Measurements from ENCODE around the gene PSMF1.

The PSMF1 gene

DNA sequence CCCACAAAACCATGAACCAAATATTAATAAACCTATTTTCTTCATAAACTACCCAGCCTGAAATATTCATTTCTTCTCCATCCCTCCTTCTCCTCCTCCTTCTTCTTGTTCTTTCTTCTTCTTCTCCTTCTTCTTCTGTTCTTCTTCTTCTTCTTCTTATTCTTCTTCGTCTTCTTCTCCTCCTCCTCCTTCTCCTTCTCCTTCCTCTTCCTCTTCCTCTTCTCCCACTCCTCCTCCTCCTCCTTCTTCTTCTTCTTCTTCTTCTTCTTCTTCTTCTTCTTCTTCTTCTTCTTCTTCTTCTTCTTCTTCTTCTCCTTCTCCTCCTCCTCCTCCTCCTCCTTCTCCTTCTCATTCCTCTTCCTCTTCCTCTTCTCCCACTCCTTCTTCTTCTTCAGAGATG, 71.4 kb downstream of the PSMF1 start:
- no peak for TF ChIP-seq TAF1 (IDR thresholded peaks at IDR 0.05; ENCODE audit: borderline replicate concordance, insufficient read depth, low read length)
- no peak for TF ChIP-seq FOXP2 (optimal IDR thresholded peaks at IDR 0.05; ENCODE audit: borderline replicate concordance, extremely low read depth, extremely low read length, insufficient read depth)
- TF ChIP-seq SIN3A (IDR thresholded peaks at IDR 0.05; ENCODE audit: borderline replicate concordance, insufficient read depth, low read length) = no peak
- no peak for TF ChIP-seq POLR2AphosphoS5 (IDR thresholded peaks at IDR 0.05; ENCODE audit: low read depth, low read length)
- TF ChIP-seq, protein P1, sequence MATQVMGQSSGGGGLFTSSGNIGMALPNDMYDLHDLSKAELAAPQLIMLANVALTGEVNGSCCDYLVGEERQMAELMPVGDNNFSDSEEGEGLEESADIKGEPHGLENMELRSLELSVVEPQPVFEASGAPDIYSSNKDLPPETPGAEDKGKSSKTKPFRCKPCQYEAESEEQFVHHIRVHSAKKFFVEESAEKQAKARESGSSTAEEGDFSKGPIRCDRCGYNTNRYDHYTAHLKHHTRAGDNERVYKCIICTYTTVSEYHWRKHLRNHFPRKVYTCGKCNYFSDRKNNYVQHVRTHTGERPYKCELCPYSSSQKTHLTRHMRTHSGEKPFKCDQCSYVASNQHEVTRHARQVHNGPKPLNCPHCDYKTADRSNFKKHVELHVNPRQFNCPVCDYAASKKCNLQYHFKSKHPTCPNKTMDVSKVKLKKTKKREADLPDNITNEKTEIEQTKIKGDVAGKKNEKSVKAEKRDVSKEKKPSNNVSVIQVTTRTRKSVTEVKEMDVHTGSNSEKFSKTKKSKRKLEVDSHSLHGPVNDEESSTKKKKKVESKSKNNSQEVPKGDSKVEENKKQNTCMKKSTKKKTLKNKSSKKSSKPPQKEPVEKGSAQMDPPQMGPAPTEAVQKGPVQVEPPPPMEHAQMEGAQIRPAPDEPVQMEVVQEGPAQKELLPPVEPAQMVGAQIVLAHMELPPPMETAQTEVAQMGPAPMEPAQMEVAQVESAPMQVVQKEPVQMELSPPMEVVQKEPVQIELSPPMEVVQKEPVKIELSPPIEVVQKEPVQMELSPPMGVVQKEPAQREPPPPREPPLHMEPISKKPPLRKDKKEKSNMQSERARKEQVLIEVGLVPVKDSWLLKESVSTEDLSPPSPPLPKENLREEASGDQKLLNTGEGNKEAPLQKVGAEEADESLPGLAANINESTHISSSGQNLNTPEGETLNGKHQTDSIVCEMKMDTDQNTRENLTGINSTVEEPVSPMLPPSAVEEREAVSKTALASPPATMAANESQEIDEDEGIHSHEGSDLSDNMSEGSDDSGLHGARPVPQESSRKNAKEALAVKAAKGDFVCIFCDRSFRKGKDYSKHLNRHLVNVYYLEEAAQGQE (IDR thresholded peaks at IDR 0.05; ENCODE audit: insufficient read depth in 1 of 2, low read depth in 2 of 2, low read length in 2 of 2) = no peak

DNA sequence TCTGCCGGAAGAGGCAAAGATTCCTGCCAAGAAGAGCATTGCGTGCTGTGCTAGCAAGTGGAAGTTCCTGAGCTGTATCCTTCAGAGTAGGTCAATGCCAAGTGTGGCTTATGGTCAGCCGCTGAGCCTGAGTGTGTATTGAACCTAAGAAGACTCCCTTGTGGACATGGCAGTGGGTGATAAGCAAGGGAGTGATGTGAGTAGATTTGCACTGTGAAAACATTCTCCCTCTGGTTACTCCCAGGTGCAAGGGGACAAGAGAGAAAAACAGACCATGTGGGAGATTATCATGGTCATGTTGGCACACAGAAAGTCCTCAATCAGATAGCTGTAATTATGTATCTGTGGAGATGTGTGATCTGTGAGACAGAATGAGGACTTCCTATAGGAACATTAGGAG, 72.4 kb downstream of the PSMF1 start:
- TF ChIP-seq TAF1 (IDR thresholded peaks at IDR 0.05; ENCODE audit: borderline replicate concordance, insufficient read depth, low read length) = no peak
- TF ChIP-seq, protein P1 (IDR thresholded peaks at IDR 0.05; ENCODE audit: insufficient read depth in 1 of 2, low read depth in 2 of 2, low read length in 2 of 2) = no peak
- no peak for TF ChIP-seq FOXP2 (optimal IDR thresholded peaks at IDR 0.05; ENCODE audit: borderline replicate concordance, extremely low read depth, extremely low read length, insufficient read depth)
- no peak for TF ChIP-seq POLR2AphosphoS5 (IDR thresholded peaks at IDR 0.05; ENCODE audit: low read depth, low read length)
- no peak for TF ChIP-seq SIN3A (IDR thresholded peaks at IDR 0.05; ENCODE audit: borderline replicate concordance, insufficient read depth, low read length)

GRCh38 chr20:1191299-1191698, 72.9 kb downstream of the PSMF1 start:
- no peak for TF ChIP-seq FOXP2 (optimal IDR thresholded peaks at IDR 0.05; ENCODE audit: borderline replicate concordance, extremely low read depth, extremely low read length, insufficient read depth)
- no peak for TF ChIP-seq POLR2AphosphoS5 (IDR thresholded peaks at IDR 0.05; ENCODE audit: low read depth, low read length)
- TF ChIP-seq SIN3A (IDR thresholded peaks at IDR 0.05; ENCODE audit: borderline replicate concordance, insufficient read depth, low read length) = no peak

GRCh38 chr20:1195226-1195625, 76.8 kb downstream of the PSMF1 start:
- TF ChIP-seq, protein P1 (IDR thresholded peaks at IDR 0.05; ENCODE audit: insufficient read depth in 1 of 2, low read depth in 2 of 2, low read length in 2 of 2) = no peak
- TF ChIP-seq SIN3A (IDR thresholded peaks at IDR 0.05; ENCODE audit: borderline replicate concordance, insufficient read depth, low read length) (no peak), POLR2AphosphoS5 (IDR thresholded peaks at IDR 0.05; ENCODE audit: low read depth, low read length) (no peak), FOXP2 (optimal IDR thresholded peaks at IDR 0.05; ENCODE audit: borderline replicate concordance, extremely low read depth, extremely low read length, insufficient read depth) (no peak), TAF1 (IDR thresholded peaks at IDR 0.05; ENCODE audit: borderline replicate concordance, insufficient read depth, low read length) (no peak)

DNA sequence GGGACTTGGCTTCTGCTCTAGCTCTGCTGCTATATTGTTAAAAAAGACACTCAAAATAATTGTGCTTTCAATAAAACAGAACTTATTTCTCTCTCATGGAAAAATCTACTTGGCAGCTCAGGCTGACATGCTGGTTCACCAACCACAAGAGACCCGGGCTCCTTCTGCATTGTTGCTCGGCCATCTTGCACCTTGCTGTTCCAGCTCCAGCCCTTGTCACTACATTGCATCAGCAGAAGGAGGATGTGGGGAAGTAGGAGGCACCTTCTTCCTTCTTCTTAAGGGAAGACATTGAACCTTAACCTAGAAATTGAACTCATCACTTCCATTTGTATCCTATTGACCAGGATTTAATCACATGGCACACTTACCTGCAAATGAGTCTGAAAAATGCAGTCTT, 78.2 kb downstream of the PSMF1 start:
- TF ChIP-seq SIN3A (IDR thresholded peaks at IDR 0.05; ENCODE audit: borderline replicate concordance, insufficient read depth, low read length) (no peak), POLR2AphosphoS5 (IDR thresholded peaks at IDR 0.05; ENCODE audit: low read depth, low read length) (no peak)

- TF ChIP-seq FOXP2 (optimal IDR thresholded peaks at IDR 0.05; ENCODE audit: borderline replicate concordance, extremely low read depth, extremely low read length, insufficient read depth) (no peak), SIN3A (IDR thresholded peaks at IDR 0.05; ENCODE audit: borderline replicate concordance, insufficient read depth, low read length) (no peak), TAF1 (IDR thresholded peaks at IDR 0.05; ENCODE audit: borderline replicate concordance, insufficient read depth, low read length) (no peak), POLR2AphosphoS5 (IDR thresholded peaks at IDR 0.05; ENCODE audit: low read depth, low read length) (no peak)
- TF ChIP-seq, protein P1 (IDR thresholded peaks at IDR 0.05; ENCODE audit: insufficient read depth in 1 of 2, low read depth in 2 of 2, low read length in 2 of 2) = no peak
These were observed 79.4 kb downstream of the PSMF1 start for GRCh38 chr20:1197801-1198200.

Data from PFSK-1 (cell line).